Body of pancreas (tissue), 4 donors: ENCODE measurements around the gene CLDN19.

Experiments
- POLR2A ChIP-seq, 3 donors: fragments of 450-650 bp; IDR thresholded peaks; one replicate each; pipeline ENCODE4 v1.6.1; 2016; ENCODE audit warnings: antibody characterized with exemption in 3 of 3, mild to moderate bottlenecking in 2 of 3
- TF ChIP-seq, protein P1 (sequence below), 7 experiments: fragments of 450-650 bp in 4 of 7; fragments of 200-600 bp in 3 of 7; sonication (generic) in 3 of 7; IDR thresholded peaks; one replicate each; pipeline ENCODE4 v1.5.1; 2016 to 2019; ENCODE audit warnings: antibody characterized with exemption in 7 of 7

DNA sequence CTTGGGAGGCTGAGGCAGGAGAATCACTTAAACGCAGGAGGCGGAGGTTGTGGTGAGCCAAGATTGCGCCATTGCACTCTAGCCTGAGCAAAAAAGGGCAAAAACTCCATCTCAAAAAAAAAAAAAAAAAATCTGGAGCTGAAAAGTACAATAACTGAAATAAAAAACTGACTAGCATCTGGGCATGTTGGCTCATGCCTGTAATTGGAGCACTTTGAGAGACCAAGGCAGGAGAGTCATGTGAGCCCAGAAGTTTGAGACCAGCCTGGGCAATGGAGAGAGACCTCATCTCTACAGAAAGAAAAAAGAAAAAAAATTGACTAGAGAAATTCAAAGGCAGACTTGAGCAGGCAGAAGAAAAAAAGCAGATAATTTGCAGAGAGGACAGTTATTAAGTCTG, 18.1 kb downstream of the CLDN19 start:
- TF ChIP-seq, protein P1, sequence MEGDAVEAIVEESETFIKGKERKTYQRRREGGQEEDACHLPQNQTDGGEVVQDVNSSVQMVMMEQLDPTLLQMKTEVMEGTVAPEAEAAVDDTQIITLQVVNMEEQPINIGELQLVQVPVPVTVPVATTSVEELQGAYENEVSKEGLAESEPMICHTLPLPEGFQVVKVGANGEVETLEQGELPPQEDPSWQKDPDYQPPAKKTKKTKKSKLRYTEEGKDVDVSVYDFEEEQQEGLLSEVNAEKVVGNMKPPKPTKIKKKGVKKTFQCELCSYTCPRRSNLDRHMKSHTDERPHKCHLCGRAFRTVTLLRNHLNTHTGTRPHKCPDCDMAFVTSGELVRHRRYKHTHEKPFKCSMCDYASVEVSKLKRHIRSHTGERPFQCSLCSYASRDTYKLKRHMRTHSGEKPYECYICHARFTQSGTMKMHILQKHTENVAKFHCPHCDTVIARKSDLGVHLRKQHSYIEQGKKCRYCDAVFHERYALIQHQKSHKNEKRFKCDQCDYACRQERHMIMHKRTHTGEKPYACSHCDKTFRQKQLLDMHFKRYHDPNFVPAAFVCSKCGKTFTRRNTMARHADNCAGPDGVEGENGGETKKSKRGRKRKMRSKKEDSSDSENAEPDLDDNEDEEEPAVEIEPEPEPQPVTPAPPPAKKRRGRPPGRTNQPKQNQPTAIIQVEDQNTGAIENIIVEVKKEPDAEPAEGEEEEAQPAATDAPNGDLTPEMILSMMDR (IDR thresholded peaks at IDR 0.05), result no peak
- TF ChIP-seq POLR2A (IDR thresholded peaks at IDR 0.05), result no peak
